Left ventricle myocardium inferior (tissue), 1 donor: ENCODE data around the gene CACNA2D1. TPM values are rescaled to one million over a fixed set of nuclear protein-coding genes. Genes with fewer than 3 reads are reported as not detected.

Experiments used
- DNase-seq: peaks from one replicate; pipeline ENCODE4 v3.0.0-alpha.2; 2020
- H3K27ac ChIP-seq: fragments of 200-600 bp; replicated peaks from 2 replicates; pipeline ENCODE4 v1.8.0; 2021
- H3K27me3 ChIP-seq: fragments of 200-600 bp; 2 replicates; pipeline ENCODE4 v1.8.0; 2021; ENCODE audit warnings: low read depth
- H3K36me3 ChIP-seq: fragments of 200-600 bp; 2 replicates; pipeline ENCODE4 v1.8.0; 2021
- H3K4me1 ChIP-seq: fragments of 200-600 bp; 2 replicates; pipeline ENCODE4 v1.8.0; 2021
- H3K4me3 ChIP-seq: fragments of 200-600 bp; 2 replicates; pipeline ENCODE4 v1.8.0; 2021; ENCODE audit warnings: mild to moderate bottlenecking, moderate library complexity
- H3K9me3 ChIP-seq: fragments of 200-600 bp; replicated peaks from 2 replicates; pipeline ENCODE4 v1.8.0; 2021
- intact Hi-C: fragments of 100-400 bp; cut with micrococcal nuclease; formaldehyde crosslinking; loops from one replicate; pipeline ENCODE4 v1.11.0; 2022
- total RNA-seq: library from RNA; stranded (reverse); fragmentation: NEBNext Ultra II Directional; extraction: Animal tissue kit (Norgen Biotek cat#: 25700); gene quantifications from one replicate; pipeline ENCODE4 v1.2.1, GENCODE V29; 2021
- TF ChIP-seq, protein P1 (sequence below): fragments of 200-600 bp; IDR thresholded peaks from 2 replicates; pipeline ENCODE4 v1.8.0; 2021; ENCODE audit warnings: antibody characterized with exemption, mild to moderate bottlenecking, borderline replicate concordance
- donor health status: DM: no; HTN: yes; CAD: no; lungs with severe emphysema.

The CACNA2D1 gene
- total RNA-seq, 1 donor from 2014 or later = 64.6 TPM

- no peaks in the 10 kb centered on the region for H3K27me3 ChIP-seq
These were observed 78.9 kb downstream of the CACNA2D1 start for GRCh38 chr7:82364671-82365070.

GRCh38 chr7:82364048-82364447 lies 79.5 kb downstream of the CACNA2D1 start:
- TF ChIP-seq, protein P1, sequence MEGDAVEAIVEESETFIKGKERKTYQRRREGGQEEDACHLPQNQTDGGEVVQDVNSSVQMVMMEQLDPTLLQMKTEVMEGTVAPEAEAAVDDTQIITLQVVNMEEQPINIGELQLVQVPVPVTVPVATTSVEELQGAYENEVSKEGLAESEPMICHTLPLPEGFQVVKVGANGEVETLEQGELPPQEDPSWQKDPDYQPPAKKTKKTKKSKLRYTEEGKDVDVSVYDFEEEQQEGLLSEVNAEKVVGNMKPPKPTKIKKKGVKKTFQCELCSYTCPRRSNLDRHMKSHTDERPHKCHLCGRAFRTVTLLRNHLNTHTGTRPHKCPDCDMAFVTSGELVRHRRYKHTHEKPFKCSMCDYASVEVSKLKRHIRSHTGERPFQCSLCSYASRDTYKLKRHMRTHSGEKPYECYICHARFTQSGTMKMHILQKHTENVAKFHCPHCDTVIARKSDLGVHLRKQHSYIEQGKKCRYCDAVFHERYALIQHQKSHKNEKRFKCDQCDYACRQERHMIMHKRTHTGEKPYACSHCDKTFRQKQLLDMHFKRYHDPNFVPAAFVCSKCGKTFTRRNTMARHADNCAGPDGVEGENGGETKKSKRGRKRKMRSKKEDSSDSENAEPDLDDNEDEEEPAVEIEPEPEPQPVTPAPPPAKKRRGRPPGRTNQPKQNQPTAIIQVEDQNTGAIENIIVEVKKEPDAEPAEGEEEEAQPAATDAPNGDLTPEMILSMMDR = no peak
- Histone ChIP-seq H3K36me3 (no peaks in the 10 kb centered on the region), H3K9me3 (no peaks in the 10 kb centered on the region), H3K27me3 (no peaks in the 10 kb centered on the region), H3K27ac (no peak overlapping the region), H3K4me3 (no peak overlapping the region), H3K4me1 (peaks cover 56% of the 10 kb centered on the region)
- intact Hi-C loops = no loop called here
- no peak for DNase-seq

More at GRCh38 chr7:82364671-82365070, 78.9 kb downstream of the CACNA2D1 start:
- intact Hi-C loops = no loop called here
- no peaks in the 10 kb centered on the region for H3K36me3 ChIP-seq
- no peaks in the 10 kb centered on the region for H3K9me3 ChIP-seq
- DNase-seq = no peak
- H3K4me1 ChIP-seq = peaks cover 50% of the 10 kb centered on the region
- no peak overlapping the region for H3K4me3 ChIP-seq
- no peak overlapping the region for H3K27ac ChIP-seq
- TF ChIP-seq, protein P1 = no peak

GRCh38 chr7:82362129-82362706 lies 81.4 kb downstream of the CACNA2D1 start:
- Histone ChIP-seq H3K27me3 (no peaks in the 10 kb centered on the region), H3K9me3 (no peaks in the 10 kb centered on the region), H3K36me3 (no peaks in the 10 kb centered on the region), H3K4me3 (no peak overlapping the region), H3K27ac (no peak overlapping the region), H3K4me1 (peaks cover 65% of the 10 kb centered on the region)
- no peak for DNase-seq
- TF ChIP-seq, protein P1 = no peak
- intact Hi-C loops = no loop called here

DNA sequence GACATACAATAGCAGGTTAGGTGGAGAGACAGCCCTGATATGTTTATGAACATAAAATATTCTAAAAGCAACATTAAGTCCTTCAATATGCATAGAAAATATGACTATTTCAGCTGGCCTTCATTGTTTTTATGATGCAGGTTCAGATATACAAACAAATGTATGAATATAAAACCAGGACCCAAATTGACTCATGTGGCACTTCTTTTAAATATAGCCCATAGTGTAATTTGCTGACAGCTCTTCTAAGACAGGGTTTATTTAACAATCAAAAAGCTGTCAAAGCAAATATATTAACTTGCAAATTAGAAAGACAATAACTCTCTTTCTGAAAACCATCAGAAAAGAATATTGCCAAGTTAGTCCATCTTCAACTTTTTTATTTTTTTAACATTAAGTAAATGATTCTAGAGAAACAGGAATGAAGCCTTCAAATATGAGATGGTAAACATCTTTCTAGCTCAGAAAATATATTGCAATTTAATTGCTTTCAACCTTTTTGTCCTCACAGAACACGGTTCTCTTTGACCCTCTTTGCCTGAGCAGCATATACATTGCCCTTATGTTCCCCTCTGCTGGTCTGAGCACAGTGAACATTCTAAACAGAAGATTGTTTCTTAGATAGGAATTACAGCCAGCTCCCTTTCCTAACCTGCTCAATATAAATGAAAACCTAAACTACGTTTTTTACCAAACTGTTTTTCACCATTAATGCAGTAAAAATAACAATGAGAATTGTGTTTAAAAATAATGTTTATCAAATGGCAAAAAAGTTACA lies 82.8 kb downstream of the CACNA2D1 start:
- Histone ChIP-seq H3K4me3 (no peak overlapping the region), H3K27me3 (no peaks in the 10 kb centered on the region), H3K27ac (no peak overlapping the region), H3K9me3 (no peaks in the 10 kb centered on the region), H3K36me3 (no peaks in the 10 kb centered on the region), H3K4me1 (peaks cover 68% of the 10 kb centered on the region)
- intact Hi-C loops = no loop called here
- DNase-seq = no peak
- TF ChIP-seq, protein P1 = no peak

DNA sequence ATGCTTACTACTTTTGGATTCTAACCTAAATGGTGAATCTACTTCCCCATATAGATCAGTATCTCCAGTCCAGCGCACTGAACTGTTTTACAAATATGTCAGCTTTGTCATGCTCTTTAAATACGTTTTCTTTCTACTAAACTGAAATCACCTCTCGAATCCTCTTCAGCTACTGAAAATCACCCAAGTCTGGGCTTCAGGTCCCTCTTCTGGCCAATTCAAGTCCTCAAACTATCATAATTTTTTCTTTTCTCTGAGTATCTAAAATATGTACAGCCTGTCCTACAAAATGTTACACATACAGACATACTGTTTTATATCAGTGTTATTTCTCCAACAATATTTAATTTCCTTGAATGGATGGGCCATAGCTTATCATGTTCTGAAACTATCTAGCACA lies 84.2 kb downstream of the CACNA2D1 start:
- TF ChIP-seq, protein P1 = no peak
- Histone ChIP-seq H3K9me3 (no peaks in the 10 kb centered on the region), H3K4me1 (peaks cover 68% of the 10 kb centered on the region), H3K27me3 (no peaks in the 10 kb centered on the region), H3K27ac (no peak overlapping the region), H3K4me3 (no peak overlapping the region), H3K36me3 (no peaks in the 10 kb centered on the region)
- no peak for DNase-seq
- intact Hi-C loops = no loop called here
